ENCODE data around the gene RPS14. TPM values are rescaled to one million over a fixed set of nuclear protein-coding genes. Genes with fewer than 3 reads are reported as not detected.

The RPS14 gene
- total RNA-seq, 1 donor = 1,744 TPM

DNA sequence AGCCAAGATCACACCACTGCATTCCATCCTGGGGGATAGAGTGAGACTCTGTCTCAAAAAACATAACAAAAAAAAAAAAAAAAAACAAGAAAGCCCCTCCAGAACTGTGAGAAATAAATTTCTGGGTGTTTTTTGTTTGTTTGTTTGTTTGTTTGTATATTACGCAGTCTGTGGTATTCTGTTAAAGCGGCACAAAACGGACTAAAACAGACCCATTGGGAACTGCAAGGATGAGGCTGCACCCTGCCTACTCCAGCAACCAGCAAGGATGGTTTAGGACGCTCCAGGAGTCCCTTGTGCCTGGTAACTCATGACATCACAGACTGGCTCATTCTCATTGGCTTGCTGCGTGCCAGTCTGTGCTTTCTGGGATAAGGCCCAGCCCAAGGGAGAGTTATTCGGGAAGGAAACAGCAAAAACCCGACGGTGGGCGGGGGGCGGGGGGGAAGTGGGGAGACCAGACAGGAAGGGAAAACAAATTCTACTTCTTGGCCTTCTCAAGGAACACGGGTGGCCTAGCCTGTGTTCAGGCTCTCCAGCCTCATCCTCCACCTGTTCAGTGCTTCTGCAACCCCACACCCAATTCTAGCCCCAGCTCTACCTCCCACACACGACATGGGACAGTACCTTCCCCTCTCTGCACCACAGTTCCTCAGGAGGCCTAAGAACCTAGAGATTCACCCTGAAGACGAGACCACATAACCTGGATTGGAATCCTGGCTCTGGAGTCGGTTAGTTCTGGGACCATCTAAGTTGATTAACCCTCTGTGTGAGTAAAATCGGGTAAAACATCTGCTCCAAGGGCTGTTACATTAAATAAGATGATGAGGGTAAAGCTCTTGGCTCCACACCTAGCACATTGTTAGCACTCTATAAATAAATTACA, 39.7 kb downstream of the RPS14 start:
- peak; percentile 87 for DNase-seq (ENCODE audit: low read depth)
- H3K4me3 ChIP-seq (ENCODE audit: low read depth, low read length) = no peak overlapping the region
- TF ChIP-seq, protein P1, sequence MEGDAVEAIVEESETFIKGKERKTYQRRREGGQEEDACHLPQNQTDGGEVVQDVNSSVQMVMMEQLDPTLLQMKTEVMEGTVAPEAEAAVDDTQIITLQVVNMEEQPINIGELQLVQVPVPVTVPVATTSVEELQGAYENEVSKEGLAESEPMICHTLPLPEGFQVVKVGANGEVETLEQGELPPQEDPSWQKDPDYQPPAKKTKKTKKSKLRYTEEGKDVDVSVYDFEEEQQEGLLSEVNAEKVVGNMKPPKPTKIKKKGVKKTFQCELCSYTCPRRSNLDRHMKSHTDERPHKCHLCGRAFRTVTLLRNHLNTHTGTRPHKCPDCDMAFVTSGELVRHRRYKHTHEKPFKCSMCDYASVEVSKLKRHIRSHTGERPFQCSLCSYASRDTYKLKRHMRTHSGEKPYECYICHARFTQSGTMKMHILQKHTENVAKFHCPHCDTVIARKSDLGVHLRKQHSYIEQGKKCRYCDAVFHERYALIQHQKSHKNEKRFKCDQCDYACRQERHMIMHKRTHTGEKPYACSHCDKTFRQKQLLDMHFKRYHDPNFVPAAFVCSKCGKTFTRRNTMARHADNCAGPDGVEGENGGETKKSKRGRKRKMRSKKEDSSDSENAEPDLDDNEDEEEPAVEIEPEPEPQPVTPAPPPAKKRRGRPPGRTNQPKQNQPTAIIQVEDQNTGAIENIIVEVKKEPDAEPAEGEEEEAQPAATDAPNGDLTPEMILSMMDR (IDR thresholded peaks at IDR 0.05; ENCODE audit: insufficient read depth, low read depth, low read length) = no peak

- DNase-seq (ENCODE audit: low read depth) = no peak
- no peak overlapping the region for H3K4me3 ChIP-seq (ENCODE audit: low read depth, low read length)
- TF ChIP-seq, protein P1 (IDR thresholded peaks at IDR 0.05; ENCODE audit: insufficient read depth, low read depth, low read length) = no peak
These were observed 41.2 kb downstream of the RPS14 start for GRCh38 chr5:150408231-150408943.

DNA sequence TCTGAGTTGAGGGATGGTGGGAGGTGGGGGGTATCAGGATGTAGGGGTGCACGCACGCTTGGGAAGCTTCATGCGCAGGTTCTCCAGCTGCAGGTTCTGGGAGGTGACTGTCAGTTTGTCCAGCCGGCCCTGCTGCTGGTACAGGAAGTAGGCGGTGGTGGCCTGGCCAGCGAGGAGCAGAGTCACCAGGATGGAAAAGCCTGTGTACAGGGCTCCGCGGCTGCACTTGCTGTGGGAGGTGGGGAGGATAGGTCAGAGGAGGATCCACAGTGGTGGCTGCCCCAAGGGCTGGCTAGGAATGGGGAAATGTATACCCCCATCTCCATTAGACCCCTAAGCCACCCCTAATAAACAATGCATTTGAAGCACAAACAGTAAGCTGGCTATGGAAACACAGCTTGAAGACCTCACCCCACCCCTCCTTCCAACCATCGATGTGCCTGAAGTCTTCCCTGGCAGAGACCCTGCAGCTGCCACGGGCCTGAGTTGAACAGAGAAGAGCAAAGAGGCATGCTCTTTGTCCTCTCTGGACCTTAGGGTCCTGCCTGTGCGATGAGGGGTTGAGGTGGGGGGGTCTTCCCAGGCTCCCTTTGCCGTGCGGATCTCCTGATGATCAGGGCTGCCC, 42.3 kb downstream of the RPS14 start:
- no peak overlapping the region for H3K4me3 ChIP-seq (ENCODE audit: low read depth, low read length)
- TF ChIP-seq, protein P1 (IDR thresholded peaks at IDR 0.05; ENCODE audit: insufficient read depth, low read depth, low read length) = no peak
- DNase-seq (ENCODE audit: low read depth) = no peak

GRCh38 chr5:150406723-150407095, 42.8 kb downstream of the RPS14 start:
- TF ChIP-seq, protein P1 (IDR thresholded peaks at IDR 0.05; ENCODE audit: insufficient read depth, low read depth, low read length) = no peak
- no peak for DNase-seq (ENCODE audit: low read depth)
- no peak overlapping the region for H3K4me3 ChIP-seq (ENCODE audit: low read depth, low read length)

DNA sequence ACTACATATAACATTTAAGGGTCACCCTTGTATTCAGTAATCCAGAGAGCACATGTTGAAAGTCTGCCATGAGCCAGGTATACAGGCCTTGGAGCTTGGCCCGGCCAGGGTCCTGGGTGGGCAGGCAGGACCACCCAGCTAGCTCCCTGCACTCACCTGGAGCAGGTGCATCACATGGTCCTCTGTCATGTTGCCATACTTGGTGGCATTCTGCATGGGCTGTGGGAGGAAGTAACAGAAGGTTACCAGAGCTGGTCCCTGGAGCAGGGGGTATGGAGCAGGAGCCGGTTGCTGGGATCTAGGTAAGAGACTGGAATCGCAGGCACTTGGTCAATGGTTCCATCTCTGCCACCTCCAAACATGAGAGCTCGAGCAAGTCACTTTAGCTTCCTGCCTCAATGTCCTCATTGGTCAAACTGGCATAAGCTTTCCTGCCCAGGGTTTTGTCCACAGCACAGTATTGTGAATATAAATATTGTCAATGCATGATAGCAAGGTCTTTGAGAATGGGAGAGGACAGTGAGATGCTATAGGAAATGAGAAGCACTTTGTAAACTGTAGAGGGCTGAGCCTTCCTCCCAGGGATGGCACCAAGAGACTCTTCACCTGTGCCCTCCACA, 43.3 kb downstream of the RPS14 start:
- TF ChIP-seq, protein P1 (IDR thresholded peaks at IDR 0.05; ENCODE audit: insufficient read depth, low read depth, low read length) = no peak
- DNase-seq (ENCODE audit: low read depth) = no peak
- no peak overlapping the region for H3K4me3 ChIP-seq (ENCODE audit: low read depth, low read length)

DNA sequence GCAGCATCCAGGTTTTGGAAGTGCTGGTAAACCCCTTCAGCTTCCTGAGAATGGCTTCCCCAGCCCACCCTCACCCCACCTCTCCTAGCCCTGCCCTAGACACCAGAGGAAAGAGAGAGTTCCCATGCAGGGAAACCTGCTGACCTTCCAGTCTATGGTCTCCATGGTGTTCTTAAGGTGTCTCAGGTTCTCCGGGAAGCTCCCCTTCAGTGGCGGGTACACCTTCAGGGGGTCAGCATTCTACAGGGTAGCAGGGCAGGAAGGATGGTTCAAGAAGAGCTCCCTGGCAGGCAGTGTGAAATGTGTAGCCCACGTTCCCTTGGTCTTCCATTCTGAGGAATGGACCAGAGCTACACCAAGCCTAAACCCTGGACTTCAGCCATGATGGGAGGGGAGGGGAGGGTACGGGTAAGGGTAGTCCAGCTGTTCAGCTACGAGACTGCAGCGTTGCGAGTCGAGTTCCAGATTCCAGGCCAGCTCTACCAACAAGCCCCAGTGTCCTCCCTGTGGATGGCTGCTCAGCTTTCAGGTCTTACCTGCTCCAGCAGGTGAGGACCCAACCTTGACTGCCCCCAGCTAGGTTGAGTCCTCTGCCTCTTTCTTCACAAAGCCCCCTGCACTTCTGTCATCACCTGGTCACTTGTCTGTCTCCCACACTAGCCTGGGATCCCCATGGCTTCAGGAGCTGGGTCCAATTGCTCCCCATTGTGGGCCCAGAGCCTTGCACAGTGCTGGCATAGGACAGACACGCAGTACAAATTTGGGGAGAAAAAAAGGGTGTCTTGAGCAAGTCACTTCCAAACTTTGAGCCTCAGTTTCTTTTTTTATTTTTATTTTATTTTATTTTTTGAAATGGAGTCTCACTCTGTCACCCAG, 44.4 kb downstream of the RPS14 start:
- no peak overlapping the region for H3K4me3 ChIP-seq (ENCODE audit: low read depth, low read length)

More for the DNA sequence above, 44.4 kb downstream of the RPS14 start:
- TF ChIP-seq, protein P1 (IDR thresholded peaks at IDR 0.05; ENCODE audit: insufficient read depth, low read depth, low read length) = no peak
- DNase-seq (ENCODE audit: low read depth) = no peak

Measured in fibroblast of villous mesenchyme (primary cell).